ENCODE data around the gene HOXA3.

HOXA3 gene

GRCh38 chr7:27151931-27152815 lies at the start of gene HOXA3:
TSS of gene HOXA3 (minus strand) at chr7:27152583. CDS start at chr7:27110640, 41,943 bp downstream.
- no peak for DNase-seq (ENCODE audit: low read depth in 3 of 3)

GRCh38 chr7:27201580-27202017 lies 49.2 kb upstream of the HOXA3 start:
- DNase-seq (ENCODE audit: low read depth in 3 of 3), result no peak

- DNase-seq (ENCODE audit: low read depth in 3 of 3), result no peak
Observed at GRCh38 chr7:27200761-27201579, 48.6 kb upstream of the HOXA3 start.

GRCh38 chr7:27199849-27200760 lies 47.7 kb upstream of the HOXA3 start, which contains the start of gene HOXA13:
TSS of gene HOXA13 (minus strand) at chr7:27200091. CDS start at chr7:27200077, 14 bp downstream.
- no peak for DNase-seq (ENCODE audit: low read depth in 3 of 3)

GRCh38 chr7:27198871-27199801 lies 46.8 kb upstream of the HOXA3 start:
- no peak for DNase-seq (ENCODE audit: low read depth in 3 of 3)

- DNase-seq (ENCODE audit: low read depth in 3 of 3), result no peak
Observed at GRCh38 chr7:27198138-27198841, 45.9 kb upstream of the HOXA3 start.

- no peak for DNase-seq (ENCODE audit: low read depth in 3 of 3)
Observed at GRCh38 chr7:27197137-27198042, 45.0 kb upstream of the HOXA3 start.

GRCh38 chr7:27196287-27196767 lies 43.9 kb upstream of the HOXA3 start:
- DNase-seq (ENCODE audit: low read depth in 3 of 3), result peak; percentile 60 to 83 (median 78)

GRCh38 chr7:27194686-27195379 lies 42.5 kb upstream of the HOXA3 start:
- DNase-seq (ENCODE audit: low read depth in 3 of 3), result no peak

GRCh38 chr7:27194002-27194352 lies 41.6 kb upstream of the HOXA3 start:
- DNase-seq (ENCODE audit: low read depth in 3 of 3), result no peak

GRCh38 chr7:27193335-27194001 lies 41.1 kb upstream of the HOXA3 start:
- DNase-seq (ENCODE audit: low read depth in 3 of 3), result no peak

GRCh38 chr7:27192546-27193334 lies 40.4 kb upstream of the HOXA3 start:
- DNase-seq (ENCODE audit: low read depth in 3 of 3), result no peak

GRCh38 chr7:27191833-27192545 lies 39.6 kb upstream of the HOXA3 start:
- no peak for DNase-seq (ENCODE audit: low read depth in 3 of 3)

- no peak for DNase-seq (ENCODE audit: low read depth in 3 of 3)
Observed at GRCh38 chr7:27191161-27191731, 38.9 kb upstream of the HOXA3 start.

GRCh38 chr7:27189997-27190748 lies 37.8 kb upstream of the HOXA3 start:
- DNase-seq (ENCODE audit: low read depth in 3 of 3), result no peak
